Stimulated activated CD8-positive, alpha-beta memory T cell treated with anti-CD3 and anti-CD28 coated beads, Interleukin-12 subunit alpha, Interleukin-12 subunit beta, amount 100 ng/mL, for 4 hours (primary cell): ENCODE data around the gene RARS2.
A peak's percentile ranks its signal among the peaks of the same experiment; 100 is the strongest.
"Not testable (repeated sequence)": the region's sequence is repeated elsewhere in the genome, so short reads cannot be mapped to it uniquely, and the experiment has no call there.

ENCODE experiments used
- DNase-seq: peaks from one replicate; pipeline ENCODE4 v3.0.0-alpha.2; 2020; ENCODE audit warnings: low read depth

The RARS2 gene, protein sequence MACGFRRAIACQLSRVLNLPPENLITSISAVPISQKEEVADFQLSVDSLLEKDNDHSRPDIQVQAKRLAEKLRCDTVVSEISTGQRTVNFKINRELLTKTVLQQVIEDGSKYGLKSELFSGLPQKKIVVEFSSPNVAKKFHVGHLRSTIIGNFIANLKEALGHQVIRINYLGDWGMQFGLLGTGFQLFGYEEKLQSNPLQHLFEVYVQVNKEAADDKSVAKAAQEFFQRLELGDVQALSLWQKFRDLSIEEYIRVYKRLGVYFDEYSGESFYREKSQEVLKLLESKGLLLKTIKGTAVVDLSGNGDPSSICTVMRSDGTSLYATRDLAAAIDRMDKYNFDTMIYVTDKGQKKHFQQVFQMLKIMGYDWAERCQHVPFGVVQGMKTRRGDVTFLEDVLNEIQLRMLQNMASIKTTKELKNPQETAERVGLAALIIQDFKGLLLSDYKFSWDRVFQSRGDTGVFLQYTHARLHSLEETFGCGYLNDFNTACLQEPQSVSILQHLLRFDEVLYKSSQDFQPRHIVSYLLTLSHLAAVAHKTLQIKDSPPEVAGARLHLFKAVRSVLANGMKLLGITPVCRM

DNA sequence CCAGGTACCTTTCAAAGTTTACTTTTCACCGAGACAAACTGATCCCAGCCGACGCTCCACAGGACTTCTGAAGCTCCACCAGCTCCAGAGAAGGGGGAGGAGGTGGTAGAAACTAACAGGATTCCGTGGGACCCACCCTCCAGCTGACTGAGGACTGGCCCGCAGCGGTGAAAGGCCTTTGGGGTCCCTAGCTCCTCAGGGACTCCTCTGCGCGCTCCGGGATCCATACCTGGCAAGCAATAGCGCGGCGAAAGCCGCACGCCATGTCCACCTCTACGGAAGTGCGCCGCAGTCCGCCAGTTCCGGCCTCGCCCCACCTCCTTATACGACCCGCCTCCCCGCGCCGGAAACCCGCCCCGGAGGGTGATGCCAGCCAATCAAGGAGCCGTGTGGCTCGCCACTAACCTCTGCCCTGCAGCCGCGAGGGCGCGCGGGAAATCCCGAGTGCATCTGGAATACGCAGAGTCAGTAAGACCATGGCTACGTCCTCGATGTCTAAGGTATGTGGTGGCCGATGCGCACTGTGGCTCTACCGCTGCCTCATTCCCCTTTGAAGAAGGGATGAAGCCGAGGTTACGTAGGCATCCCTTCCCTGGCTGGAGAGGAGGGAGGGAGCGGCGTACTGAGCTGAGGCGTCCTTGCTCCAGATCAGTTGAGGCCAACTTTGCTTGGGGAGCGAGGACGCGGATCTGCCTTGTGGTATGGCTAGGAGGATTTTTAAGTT, at the start of gene RARS2, which contains the start of gene ORC3:
RARS2 (minus strand) TSS at position 295 of the 724 bp plus-strand sequence; CDS start at position 265, 30 bp downstream.
ORC3 (plus strand) TSS at position 443 of the 724 bp plus-strand sequence; CDS start at position 477, 34 bp downstream.
- peak; percentile 89 for DNase-seq

DNA sequence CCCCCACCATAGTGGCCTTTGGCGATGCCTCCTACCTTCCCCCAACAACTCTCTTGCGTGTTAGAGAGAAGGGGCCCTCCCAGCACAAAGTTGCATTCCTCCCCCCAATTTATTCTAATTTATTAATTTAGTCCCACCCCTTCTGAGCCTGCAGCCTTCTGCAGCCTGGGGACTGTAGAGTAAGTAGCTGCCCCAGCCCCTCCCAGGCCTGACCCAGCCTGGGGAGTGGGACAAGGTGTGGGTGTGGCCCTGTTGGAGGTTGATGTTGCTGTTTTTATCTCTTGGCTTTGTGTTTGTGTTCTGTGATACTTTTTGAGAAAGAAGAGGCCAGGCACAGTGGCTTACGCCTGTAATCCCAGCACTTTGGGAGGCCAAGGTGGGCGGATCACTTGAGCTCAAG, 49.6 kb upstream of the RARS2 start:
- no peak for DNase-seq

DNA sequence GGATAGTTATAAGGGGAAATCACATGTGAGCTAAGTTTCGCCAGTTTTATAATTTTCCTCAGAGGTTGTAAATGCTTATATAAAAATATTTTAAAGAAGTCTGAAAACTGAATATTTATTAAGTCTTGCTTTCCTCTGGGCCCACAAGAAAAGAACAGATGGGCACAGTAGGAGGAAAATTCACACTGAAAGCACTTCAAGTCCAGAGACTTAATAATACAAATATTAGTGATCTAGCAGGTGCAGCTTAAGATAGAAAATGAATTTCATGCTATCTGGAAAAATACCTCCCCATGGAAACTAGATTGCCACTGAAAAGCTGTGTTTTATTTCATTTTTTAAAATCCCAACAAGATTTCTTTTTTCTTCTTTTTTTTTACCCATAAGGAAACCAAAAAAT, 47.3 kb upstream of the RARS2 start:
- no peak for DNase-seq

DNA sequence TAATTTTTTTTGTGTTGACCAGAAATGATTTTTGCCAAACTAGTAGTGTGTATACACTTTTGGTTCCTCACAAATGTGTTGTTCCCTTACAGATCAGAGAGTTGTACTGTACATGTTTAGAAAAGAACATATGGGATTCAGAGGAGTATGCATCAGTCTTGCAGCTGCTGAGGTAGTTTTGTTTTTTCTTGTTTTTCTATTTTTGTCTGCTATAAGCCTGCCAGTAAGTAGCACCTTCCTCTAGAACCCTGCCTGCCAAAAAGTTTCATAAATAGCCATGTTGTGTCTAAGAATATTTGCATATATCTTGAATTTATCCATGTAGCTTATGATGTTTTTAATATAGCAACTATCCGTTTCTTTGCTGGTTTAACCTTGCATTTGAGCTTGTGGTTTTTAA, 46.5 kb upstream of the RARS2 start:
- DNase-seq = no peak

DNA sequence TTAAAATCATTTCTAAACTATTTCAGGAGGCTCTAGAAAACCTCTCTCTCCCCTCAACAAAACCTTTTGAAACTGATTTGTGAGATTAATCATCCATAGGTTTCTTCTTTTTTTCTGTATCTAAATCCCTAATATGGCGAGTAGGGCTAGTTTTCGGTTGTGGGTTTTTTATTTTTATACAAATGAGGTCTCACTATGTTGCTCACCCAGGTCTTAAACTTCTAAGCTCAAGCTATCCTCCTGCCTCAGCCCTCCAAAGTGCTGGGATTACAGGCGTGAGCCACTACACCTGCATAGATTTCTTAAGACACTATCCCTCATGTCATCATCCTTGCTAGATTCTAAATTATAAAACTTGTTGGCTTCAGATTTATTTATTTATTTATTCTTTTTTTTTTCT, 44.1 kb upstream of the RARS2 start:
- no peak for DNase-seq

DNA sequence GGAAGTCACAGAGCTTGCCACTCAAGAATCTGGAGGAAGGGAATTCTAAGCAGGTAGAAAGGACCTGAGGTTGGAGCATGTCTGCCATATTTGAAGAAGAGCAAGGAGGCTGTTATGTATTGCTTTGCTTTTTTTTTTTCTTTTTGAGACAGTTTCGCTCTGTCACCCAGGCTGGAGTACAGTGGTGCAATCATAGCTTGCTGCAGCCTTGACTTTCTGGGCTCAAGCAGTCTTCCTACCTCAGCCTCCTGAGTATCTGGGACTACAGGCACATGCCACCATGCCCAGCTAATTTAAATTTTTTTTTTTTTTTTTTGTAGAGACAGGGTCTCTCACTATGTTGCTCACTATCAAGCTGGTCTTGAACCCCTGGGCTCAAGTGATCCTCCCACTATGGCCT, 41.0 kb upstream of the RARS2 start:
- DNase-seq = no peak

DNA sequence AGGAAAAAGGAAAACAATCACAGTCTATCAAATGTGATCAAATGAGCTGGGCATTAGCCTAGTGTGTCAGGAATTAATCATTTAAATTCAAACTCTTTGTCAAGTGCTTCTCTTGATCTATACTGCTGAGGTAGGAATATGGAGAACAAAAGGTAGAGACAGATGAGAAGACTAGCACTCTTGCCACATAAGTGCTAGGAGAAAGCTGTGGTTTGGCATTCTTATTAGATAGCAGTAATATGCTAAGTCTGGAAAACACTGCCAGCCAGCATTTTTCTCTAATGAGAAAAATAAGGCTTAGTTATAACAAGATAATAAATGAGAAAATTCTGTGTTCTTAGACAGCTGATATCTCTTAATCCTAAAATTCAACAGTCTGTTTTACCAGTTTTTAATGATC, 39.1 kb upstream of the RARS2 start:
- DNase-seq = no peak

DNA sequence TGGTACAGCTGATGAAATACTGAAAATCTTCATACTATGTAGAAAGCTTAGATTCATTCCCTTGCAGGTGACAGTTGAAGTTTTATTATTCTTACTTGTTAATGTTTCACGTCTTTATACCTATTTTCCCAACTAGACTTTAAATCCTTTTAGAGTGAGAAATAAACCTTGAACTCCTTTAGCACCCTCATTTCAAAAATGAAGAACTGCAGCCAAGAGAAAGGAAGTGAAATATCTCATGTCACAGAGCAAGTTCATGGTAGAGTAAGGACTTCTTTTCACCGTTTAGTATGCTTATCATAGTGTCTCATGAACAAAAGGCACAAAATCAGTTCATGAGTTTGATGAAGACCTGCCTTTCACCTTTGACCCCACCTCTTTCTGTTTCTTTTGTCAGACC, 38.6 kb upstream of the RARS2 start:
- no peak for DNase-seq

DNA sequence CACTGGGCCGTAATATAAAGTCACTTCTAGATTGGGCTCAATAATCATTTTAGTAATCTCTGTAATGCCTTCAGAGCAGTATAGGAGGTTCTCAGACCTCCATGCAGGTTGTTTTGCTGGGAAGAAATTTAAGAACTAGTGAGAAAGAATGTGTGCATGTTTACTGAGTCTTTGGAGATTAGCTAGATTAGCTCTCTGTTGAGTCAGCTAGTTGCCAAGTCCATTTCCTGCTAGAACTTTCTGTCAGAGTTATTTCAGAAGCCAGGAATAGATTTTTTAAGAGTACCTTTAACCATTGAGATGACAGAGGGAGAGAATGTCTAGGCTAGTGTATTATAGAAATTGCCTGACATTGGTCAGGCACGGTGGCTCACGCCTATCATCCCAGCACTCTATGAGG, 33.5 kb upstream of the RARS2 start:
- DNase-seq = no peak

DNA sequence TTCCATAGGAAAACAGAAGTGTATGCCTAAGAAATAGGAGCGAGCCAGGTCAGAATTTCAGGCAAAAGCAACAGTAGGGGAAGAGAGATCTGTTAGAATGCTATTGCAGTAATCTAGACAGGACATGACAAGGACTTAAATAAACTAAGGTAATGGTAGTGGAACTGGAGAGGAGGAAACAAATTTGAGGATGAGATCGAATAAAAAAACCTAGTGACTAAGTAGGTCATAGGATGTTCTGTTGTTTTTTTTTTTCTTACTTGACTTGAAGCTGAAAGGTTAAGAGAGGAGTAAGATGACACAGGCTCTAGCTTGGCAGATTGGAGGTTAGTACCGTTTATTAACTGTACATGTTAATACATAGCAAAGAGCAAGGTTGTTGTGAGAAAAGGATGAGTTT, 28.7 kb upstream of the RARS2 start:
- DNase-seq = no peak

DNA sequence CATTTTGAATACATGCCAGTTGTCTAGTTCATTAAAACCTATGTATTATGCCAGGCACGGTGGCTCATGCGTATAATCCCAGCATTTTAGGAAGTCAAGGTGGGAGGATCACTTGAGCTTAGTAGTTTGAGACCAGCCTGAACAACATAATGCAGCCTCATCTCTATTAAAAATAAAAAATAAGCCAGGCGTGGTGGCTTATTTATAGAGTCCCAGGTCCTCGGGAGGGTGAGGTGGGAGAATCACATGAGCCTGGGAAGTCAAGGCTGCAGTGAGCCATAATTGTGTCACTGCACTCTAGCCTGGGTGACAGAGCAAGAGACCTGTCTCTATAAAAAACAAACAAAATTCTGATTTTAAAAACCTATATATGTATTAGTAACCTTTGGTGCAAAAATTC, 27.6 kb upstream of the RARS2 start:
- no peak for DNase-seq

DNA sequence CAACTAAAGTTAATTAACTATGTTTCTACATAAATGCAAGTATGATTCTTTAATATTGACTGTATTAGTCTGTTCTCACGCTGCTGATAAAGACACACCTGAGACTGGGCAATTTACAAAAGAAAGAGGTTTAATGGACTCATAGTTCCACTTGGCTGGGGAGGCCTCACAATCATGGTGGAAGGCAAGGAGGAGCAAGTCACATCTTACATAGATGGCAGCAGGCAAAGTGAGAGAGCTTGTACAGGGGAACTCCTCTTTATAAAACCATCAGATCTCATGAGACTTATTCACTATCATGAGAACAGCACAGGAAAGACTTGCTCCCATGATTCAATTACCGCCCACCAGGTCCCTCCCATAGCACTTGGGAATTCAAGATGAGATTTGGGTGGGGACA, 23.2 kb upstream of the RARS2 start:
- DNase-seq = not testable (repeated sequence)

DNA sequence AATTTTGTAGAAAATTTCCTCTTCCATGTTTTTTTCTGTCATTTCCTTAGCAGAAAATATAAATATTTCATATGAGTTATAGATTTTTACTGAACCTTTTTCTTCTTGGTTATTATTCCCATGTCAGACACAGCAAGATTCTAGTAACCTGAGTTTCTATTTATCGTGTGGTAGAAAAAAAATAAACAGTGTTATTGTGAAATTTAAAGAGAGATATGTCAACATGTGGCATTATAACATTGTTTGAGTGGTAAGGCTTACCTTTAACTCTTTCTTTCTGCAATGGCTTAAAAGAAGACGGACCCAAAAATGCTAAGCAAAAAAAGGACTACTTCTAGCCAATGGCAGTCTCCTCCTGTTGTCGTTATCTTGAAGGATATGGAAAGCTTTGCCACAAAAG, 19.0 kb upstream of the RARS2 start:
- no peak for DNase-seq

DNA sequence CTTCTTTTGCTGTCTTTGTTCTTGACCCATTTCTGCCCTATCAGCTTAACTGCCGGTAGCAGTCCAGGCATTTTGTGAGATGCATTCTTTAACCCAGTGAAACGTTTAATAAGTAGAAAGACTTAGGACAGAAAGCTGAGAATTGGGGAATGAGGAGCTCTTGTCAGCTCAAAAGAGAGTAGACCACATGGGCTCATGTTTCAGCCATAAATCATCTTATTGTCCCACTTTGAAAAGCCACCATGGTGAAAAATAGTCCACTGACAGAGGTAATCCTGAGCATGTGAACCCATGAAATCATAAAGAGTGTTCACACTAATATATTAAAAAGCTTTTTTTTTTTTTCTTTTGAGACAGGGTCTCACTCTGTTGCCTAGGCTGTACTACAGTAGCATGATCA, 16.4 kb upstream of the RARS2 start:
- no peak for DNase-seq

DNA sequence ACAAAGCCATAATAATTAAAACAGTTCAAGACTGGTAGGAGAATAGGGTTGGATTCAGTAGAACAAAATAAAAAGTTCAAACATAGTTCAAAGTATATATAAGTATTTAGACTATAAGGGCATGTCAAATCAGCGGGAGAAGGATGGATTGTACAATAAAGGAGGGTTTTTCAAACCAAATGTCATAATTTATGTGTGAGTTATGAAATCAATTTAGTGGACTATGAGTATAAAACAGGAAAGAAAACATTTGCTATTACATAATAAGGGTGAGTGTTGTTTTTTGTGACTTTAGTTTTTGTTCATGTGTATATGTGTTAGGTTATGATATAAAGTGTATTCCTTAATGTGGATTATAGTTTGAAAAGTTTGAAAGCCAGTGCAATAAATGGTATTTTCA, 10.8 kb upstream of the RARS2 start:
- no peak for DNase-seq

DNA sequence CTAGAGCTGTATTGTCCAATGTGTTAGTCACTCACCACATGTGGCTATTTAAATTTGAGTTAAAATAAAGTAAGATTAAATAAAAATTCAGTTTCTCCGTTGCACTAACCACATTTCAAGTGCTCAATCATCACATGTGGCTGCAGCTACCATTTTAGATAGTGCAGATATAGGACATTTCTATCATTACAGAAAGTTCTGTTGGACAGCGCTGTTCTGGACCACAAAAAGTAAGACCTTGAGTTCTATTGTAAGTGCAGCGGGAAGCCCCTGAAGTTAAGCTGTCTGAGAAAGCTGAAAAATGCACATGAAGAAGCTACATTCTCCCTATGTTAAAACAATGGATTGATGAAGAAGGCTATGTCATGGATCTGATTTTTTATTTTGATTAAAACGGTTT, 1.2 kb upstream of the RARS2 start:
- DNase-seq = no peak

DNA sequence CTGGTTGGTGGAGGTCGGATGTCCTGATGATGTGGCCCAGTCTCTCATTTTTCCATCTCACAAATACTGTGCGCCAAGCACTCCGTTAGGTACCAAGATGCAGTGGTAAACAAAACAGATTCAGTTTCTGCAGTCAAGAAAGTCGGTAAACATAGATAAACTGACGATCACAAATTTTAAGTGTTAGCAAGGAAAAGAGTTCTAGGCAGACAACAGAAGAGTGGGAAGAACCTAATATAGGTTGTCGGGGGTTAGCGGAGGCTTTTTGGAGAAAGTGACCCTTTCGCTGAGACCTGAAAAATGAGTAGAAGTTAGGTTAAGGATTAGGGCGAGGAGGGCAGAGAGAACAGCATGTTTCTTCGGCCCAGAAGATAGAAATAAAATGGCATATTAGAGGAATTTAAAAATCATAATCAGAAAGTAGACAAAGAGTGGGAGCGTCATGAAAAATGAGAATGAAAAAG, 662 bp upstream of the RARS2 start:
- no peak for DNase-seq

DNA sequence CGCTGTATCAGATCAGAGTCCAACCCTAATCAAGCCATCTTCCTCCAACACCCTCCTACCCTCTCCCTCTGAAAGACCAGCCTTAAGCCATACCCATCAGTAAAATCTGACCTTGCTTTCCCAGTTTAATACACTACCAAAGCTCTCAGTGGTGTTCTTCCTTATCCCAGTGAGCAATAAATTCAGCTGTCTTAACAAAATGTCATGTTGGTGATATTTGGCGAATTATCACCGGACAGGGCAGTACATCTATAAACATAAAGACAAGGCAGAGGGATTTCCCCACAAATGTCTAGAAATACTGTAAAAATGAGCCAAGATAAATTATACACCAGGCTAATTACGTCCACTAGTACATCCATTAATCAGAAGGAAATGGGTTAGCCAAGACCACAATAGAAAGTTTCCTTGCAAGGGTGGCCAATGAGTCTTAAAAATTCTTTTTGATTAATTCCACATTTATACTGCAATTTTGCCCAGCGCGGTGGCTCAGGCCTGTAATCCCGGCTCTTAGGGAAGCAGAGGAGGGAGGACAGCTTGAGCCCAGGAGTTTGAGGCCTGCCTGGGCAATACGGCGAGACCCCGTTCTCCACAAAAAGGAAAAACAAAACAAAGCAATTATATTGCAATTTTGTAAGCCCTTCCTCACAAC, 905 bp downstream of the RARS2 start:
- no peak for DNase-seq

DNA sequence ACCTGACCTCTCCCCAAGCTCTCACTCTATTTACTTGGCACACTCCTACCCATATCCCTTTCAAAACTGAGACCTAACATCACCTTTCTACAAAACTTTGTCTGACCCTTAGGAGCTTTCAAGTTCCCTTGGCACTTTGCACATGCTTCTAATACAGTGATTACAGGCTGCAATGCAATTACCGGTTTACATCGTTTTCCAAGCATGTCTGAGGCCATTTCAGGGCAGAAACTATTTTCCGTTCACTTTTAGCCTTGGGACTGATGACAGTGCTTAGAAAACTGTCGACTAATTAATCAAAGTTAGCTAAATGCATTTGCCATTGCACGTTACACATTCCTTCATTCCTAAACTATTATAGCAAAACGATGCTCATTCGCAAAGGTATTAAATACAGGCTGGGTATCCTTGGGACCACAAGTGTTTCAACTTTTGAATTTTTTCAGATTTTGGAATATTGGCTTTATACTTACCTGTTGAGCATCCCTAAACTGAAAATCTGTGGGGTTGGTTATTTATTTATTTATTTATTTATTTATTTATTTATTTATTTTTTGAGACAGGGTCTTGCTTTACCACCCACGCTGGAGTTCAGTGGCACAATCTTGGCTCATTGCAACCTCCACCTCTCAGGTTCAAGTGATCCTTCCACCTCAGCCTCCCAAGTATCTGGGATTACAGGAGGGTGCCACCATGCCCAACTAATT, 3.3 kb downstream of the RARS2 start:
- no peak for DNase-seq

DNA sequence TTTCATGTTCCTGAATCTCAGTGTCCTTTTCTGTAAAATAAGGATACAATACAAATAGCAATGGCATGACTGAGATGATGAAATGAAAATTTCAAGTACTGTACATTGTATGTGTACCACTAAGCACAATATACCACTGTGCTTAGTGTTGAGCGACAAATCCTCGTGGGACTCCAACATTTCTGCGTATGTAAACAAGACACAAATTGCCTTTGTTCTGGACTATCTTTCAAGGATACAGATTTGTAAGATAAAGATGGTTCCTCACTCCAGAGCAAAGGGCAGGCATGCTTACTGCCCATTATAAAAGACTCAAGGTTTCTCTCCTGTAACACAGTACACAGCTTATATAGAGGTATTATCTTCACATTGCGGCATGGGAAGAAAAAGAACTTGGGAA, 6.0 kb downstream of the RARS2 start:
- no peak for DNase-seq

DNA sequence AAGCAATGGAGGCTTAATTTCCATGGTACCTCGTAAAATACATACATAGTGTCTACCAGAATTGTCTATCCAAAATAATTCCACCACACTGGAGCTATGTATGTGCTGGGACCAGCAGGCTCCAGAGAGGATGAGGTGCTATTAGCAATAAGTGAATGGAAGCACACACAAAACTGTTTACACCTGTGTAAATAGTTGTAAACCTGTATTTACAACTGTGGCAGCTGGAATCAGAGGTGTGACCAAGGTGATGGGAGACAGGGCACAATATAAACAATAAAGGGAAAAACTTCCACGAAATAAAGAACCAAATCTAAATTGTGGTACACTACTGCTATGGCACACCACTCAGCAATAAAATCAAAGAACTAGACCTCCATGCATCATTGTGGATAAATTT, 14.4 kb downstream of the RARS2 start:
- no peak for DNase-seq

DNA sequence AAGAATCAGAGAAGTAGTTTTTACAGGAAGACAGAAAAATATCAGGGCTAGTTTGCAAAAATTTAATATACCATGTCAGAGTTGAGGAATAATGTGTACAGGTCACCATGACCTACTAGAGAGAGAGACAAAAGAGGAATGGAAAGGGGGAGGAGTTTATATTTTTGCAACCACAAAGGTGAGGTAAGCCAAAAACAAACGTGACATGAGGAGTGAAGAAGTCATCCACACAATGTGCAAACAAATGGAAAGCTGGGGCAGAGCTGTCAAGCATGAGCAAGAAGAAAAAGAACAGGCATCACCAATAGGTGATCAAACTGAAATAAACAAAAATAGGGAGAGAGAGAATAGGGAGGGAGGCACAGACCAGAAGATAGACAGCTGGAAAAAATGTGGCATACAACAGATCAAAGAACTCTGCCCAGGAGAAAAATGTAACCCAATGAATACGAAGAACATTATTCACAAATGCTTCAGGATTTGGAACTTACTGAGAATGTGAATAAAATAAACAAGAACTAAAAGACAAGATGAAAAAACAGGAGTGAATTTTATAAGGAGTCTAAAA, 15.5 kb downstream of the RARS2 start:
- no peak for DNase-seq
